Pancreas (tissue), 10 donors: ENCODE results near the gene NCBP2. TPM values are rescaled to one million over a fixed set of nuclear protein-coding genes. Genes with fewer than 3 reads are reported as not detected.

Source experiments
- ATAC-seq, 4 donors: fragments of 200-7000 bp; cut with Tn5 transposase; one replicate each; pipeline versions ENCODE4 v1.8.0 to v1.9.1; 2020; ENCODE audit warnings: mild to moderate bottlenecking in 4 of 4, moderate library complexity in 4 of 4
- DNase-seq, 6 donors: peaks; one replicate each; pipeline ENCODE4 v3.0.0-alpha.2; 2020
- FAIRE-seq: peaks from 2 replicates; lab custom pipeline; 2012; peaks lifted over from hg19 to GRCh38; lab: Jason Lieb, UNC
- H3K27ac ChIP-seq, 4 donors: fragments of 200-600 bp; sonication (generic); 1 replicate in 3 of 4; 2 replicates in 1 of 4; pipeline versions ENCODE4 v1.5.0 to v1.8.0; 2020
- H3K27me3 ChIP-seq, 4 donors: fragments of 200-600 bp; one replicate each; pipeline ENCODE4 v1.8.0; 2021
- H3K36me3 ChIP-seq, 3 donors: fragments of 200-600 bp; sonication (generic) in 1 of 3; one replicate each; pipeline versions ENCODE4 v1.5.0 to v1.8.0; 2020 to 2021
- H3K4me1 ChIP-seq, 3 donors: fragments of 200-600 bp; one replicate each; pipeline ENCODE4 v1.8.0; 2021
- H3K4me3 ChIP-seq, 4 donors: fragments of 200-600 bp; sonication (generic) in 2 of 4; one replicate each; pipeline versions ENCODE4 v1.5.0 to v1.8.0; 2020 to 2021
- H3K9me3 ChIP-seq, 4 donors: fragments of 200-600 bp; one replicate each; pipeline ENCODE4 v1.8.0; 2021
- CTCF ChIP-seq, 4 donors: fragments of 200-600 bp; sonication (generic) in 3 of 4; IDR thresholded peaks; one replicate each; pipeline versions ENCODE4 v1.5.0 to v1.8.0; 2021; ENCODE audit warnings: antibody characterized with exemption in 4 of 4
- WGBS, 2 donors: extraction: QIAGEN DNeasy Blood & Tissue Kit; methylation state at CpG; one replicate each; pipeline ENCODE4 v1.1.7; 2013; 5-methylcytosine and 5-hydroxymethylcytosine counted together
- intact Hi-C, 3 donors: fragments of 100-400 bp; cut with DNase I; formaldehyde crosslinking; loops; one replicate each; pipeline versions ENCODE4 v1.11.1 to v1.14.2; 2022
- polyA plus RNA-seq, 2 donors: library from polyadenylated mRNA; stranded (reverse); fragments of 200-250 nt; gene quantifications; one replicate each; pipeline ENCODE4 v1.2.3, GENCODE V29; 2013
- total RNA-seq, 6 donors: library from RNA; stranded (reverse); fragmentation: NEBNext Ultra II Directional in 4 of 6; extraction: Animal tissue kit (Norgen Biotek cat#: 25700) in 4 of 6; gene quantifications; one replicate each; pipeline versions ENCODE4 v1.2.1 to v1.2.4, GENCODE V29; 2021 to 2023
- donor health status: healthy with polysubstance abuse.
- donor health status: DM: no; HTN: no; CAD: no; lungs with moderate emphysema.
- donor health status: DM: no; HTN: no; CAD: no.
- donor health status: control.
- donor health status: control.
- donor health status: Bipolar disorder and iron deficiency.
- donor health status: DM: yes; HTN: yes; CAD: no.
- donor health status: DM: no; HTN: no; CAD: no.
- donor health status: DM: no; HTN: no; CAD: no.
- donor health status: DM: yes; HTN: yes; CAD: no.

NCBP2 gene
- total and polyA plus RNA-seq, 8 donors = 11.7 to 30.1 (median 19.3) TPM

GRCh38 chr3:196886144-196886543, 56.2 kb downstream of the NCBP2 start:
- intact Hi-C loops = no loop called here
- no peak overlapping the region for H3K4me3 ChIP-seq
- ATAC-seq = no peak
- no peaks in the 10 kb centered on the region for H3K9me3 ChIP-seq
- DNase-seq = no peak
- WGBS, 2 donors = 67 to 68% methylated on average over 4 of the region's 4 CpGs
- FAIRE-seq = no peak
- H3K4me1 ChIP-seq = no peaks in the 10 kb centered on the region
- no peak for TF ChIP-seq CTCF (IDR thresholded peaks at IDR 0.05)
- no peaks in the 10 kb centered on the region for H3K27me3 ChIP-seq
- H3K27ac ChIP-seq = no peak overlapping the region
- peaks cover 0 to 8% (median 0%) of the 10 kb centered on the region in 3 donors for H3K36me3 ChIP-seq

Other genes with a start within 250 kb of the NCBP2 start
- gene CEP19, start 230.3 kb downstream of the NCBP2 start, total RNA-seq = 1 to 10 TPM in 1 of 6 donors, under 1 TPM in 5; 0.23 to 1.4 (median 0.57) TPM
- gene CEP19, start 230.3 kb downstream of the NCBP2 start, polyA plus RNA-seq = under 1 TPM; 0.52 to 0.53 TPM
- gene PIGX, start 230.2 kb downstream of the NCBP2 start, total RNA-seq = 10 to 100 TPM in 2 of 6 donors, 1 to 10 TPM in 4; 8.6 to 12.2 (median 9.5) TPM
- gene PIGX, start 230.2 kb downstream of the NCBP2 start, polyA plus RNA-seq = 10 to 100 TPM in 1 of 2 donors, 1 to 10 TPM in 1; 4.5 to 11.1 TPM
- gene PAK2, start 202.7 kb downstream of the NCBP2 start, total RNA-seq = 10 to 100 TPM; 12.4 to 36.2 (median 22.0) TPM
- gene PAK2, start 202.7 kb downstream of the NCBP2 start, polyA plus RNA-seq = 1 to 10 TPM; 7.5 to 9.8 TPM
- gene SENP5, start 74.6 kb downstream of the NCBP2 start, total RNA-seq = 10 to 100 TPM in 5 of 6 donors, 1 to 10 TPM in 1; 8.8 to 16.2 (median 11.9) TPM
- gene SENP5, start 74.6 kb downstream of the NCBP2 start, polyA plus RNA-seq = 1 to 10 TPM; 5.7 to 8.2 TPM
- gene PIGZ, start 26.3 kb upstream of the NCBP2 start, total RNA-seq = 1 to 10 TPM; 1.3 to 2.5 (median 1.8) TPM
- gene PIGZ, start 26.3 kb upstream of the NCBP2 start, polyA plus RNA-seq = 1 to 10 TPM; 2.5 to 3.8 TPM
- 10 to 100 TPM in 2 of 6 donors, 1 to 10 TPM in 4; 2.9 to 21.7 (median 6.8) TPM for gene MELTF, start 87.3 kb upstream of the NCBP2 start, total RNA-seq
- gene MELTF, start 87.3 kb upstream of the NCBP2 start, polyA plus RNA-seq = 1 to 10 TPM; 3.0 to 9.0 TPM